ENCODE data around the gene NPB.

Gene NPB

DNA sequence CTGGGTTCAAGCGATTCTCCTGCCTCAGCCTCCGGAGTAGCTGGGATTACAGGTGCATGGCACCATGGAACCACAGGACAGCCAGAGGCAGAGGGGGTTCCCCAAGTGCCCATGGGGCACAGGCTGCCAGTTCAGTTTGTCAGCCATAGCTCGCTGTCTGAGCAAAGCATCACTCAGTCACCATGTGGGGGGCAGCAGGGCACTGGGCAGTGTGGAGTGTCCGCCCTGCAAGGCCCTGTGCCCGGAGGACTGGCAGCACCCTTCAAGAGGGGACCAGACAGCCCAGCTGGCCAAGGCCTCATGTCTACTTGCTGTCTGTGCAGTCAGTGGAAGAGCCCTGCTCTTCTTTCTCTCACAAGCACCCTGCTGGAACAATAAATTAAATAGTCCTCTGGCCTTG, 17.1 kb upstream of the NPB start:
- H3K27me3 ChIP-seq, result no peaks in the 10 kb centered on the region
- peaks cover 32 to 91% (median 60%) of the 10 kb centered on the region in 3 donors for H3K36me3 ChIP-seq
- intact Hi-C loops (cut with DNase I; ENCODE audit: low total_unique reads), result no loop called here
- H3K27ac ChIP-seq, result peak overlapping the region; percentile 40 to 44
- no peaks in the 10 kb centered on the region for H3K9me3 ChIP-seq
- TF ChIP-seq, protein P1, sequence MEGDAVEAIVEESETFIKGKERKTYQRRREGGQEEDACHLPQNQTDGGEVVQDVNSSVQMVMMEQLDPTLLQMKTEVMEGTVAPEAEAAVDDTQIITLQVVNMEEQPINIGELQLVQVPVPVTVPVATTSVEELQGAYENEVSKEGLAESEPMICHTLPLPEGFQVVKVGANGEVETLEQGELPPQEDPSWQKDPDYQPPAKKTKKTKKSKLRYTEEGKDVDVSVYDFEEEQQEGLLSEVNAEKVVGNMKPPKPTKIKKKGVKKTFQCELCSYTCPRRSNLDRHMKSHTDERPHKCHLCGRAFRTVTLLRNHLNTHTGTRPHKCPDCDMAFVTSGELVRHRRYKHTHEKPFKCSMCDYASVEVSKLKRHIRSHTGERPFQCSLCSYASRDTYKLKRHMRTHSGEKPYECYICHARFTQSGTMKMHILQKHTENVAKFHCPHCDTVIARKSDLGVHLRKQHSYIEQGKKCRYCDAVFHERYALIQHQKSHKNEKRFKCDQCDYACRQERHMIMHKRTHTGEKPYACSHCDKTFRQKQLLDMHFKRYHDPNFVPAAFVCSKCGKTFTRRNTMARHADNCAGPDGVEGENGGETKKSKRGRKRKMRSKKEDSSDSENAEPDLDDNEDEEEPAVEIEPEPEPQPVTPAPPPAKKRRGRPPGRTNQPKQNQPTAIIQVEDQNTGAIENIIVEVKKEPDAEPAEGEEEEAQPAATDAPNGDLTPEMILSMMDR (IDR thresholded peaks at IDR 0.05), result no peak
- DNase-seq, result no peak
- no peak overlapping the region for H3K4me3 ChIP-seq
- peaks cover 0 to 26% (median 14%) of the 10 kb centered on the region in 4 donors for H3K4me1 ChIP-seq

DNA sequence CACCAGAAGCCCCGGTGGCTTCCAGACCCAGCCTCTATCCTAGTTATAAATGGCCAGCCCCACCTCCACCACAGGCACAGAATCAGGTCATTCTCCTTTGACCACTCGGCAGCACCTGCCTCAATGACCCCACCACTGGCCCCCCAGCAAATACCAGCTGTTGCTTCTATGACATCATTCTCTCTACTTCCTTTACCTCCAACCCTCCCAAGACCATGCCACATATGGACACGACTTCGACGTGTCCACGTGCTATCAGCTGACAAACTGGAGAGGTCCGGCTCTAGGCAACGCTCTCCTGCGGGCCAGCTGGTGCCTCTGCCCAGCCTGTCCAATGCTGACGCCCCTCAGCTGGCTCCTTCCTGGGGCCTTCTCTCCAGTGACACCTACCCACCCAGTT, 16.6 kb upstream of the NPB start:
- Histone ChIP-seq H3K4me1 (peaks cover 0 to 30% (median 19%) of the 10 kb centered on the region in 4 donors), H3K4me3 (no peak overlapping the region), H3K36me3 (peaks cover 32 to 90% (median 57%) of the 10 kb centered on the region in 3 donors), H3K9me3 (no peaks in the 10 kb centered on the region), H3K27ac (no peak overlapping the region), H3K27me3 (no peaks in the 10 kb centered on the region)
- no peak for DNase-seq
- intact Hi-C loops (cut with DNase I; ENCODE audit: low total_unique reads), result no loop called here
- TF ChIP-seq, protein P1 (IDR thresholded peaks at IDR 0.05), result no peak

DNA sequence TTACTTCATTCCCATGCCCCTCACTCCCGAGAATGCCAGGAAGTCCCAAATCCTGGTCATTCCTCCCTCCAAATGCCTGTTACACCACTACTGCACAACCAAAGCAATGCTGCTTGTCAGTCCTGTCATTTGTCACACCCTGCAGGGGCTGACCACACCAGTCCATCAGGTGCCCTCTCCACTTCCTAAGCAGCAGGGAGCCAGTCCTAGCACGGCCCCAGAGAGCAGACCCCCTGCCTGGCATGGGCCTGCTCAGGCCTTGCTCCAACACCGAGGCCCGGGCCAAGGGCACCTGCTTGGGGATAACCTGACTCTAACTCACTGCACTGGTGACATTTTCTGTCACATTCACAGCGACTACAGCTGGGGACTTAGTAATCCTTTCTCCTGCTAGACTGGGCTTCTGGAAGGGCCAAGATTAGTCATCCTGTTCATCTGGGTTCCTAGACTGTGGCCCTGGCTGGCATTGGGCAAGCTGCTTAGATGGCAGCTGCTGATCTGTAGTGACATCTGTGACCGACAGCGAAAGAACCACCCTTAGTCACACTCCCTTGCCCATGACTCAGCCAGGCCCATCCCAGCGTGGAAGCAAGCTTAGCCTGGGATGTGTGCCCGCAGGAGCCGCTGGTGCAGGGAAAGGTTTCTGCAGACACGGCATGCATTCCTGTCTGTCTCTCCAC, 16.0 kb upstream of the NPB start:
- DNase-seq, result peak in 1 of 2 donors; percentile 62
- Histone ChIP-seq H3K36me3 (peaks cover 32 to 87% (median 53%) of the 10 kb centered on the region in 3 donors), H3K27me3 (no peaks in the 10 kb centered on the region), H3K9me3 (no peaks in the 10 kb centered on the region), H3K4me3 (no peak overlapping the region), H3K27ac (no peak overlapping the region), H3K4me1 (peaks cover 0 to 34% (median 22%) of the 10 kb centered on the region in 4 donors)
- intact Hi-C loops (cut with DNase I; ENCODE audit: low total_unique reads), result no loop called here
- TF ChIP-seq, protein P1 (IDR thresholded peaks at IDR 0.05), result no peak

DNA sequence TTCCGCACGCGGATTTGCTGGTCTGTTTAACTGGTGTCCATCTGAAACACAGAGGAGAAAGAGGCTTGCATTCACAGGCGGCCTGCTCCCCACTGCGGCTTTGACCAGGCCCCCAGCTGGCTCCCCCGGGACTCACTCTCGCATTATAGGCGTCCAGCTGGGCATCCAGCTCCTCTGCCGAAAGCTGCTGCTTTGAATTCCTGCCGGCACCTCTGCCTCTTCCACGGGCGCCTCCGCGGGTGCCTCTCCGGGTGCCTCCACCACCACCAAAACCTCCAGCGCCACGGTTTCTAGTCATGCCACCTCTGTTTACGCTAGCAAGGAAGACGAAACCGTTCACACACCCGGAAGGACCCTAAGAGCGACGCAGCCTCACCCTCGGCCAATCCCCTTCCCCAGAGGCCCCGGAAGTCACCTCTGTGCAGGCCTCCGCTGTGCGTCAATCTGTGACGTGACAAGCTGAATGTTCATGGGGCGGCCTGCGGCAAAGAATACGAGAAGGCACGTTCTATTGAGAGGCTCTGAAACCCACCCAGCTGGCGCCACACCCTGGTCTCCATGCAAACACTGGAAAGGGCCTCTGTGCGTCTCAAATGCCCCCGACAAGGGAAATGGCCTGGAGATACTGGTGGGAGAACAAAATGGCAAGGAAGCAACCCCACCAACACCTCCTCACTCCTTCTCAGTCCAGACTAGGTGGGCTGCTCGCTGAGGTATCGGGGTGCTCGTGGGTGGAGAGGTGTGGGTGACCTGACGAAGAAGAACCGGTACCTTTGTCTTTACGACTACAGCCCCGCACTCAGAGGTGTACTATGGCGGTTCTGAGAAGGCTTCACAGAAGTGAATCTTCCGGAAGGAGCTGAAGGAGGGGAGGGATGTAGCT, 13.7 kb upstream of the NPB start:
- H3K4me1 ChIP-seq, result peaks cover 0 to 46% (median 34%) of the 10 kb centered on the region in 4 donors
- no peak overlapping the region for H3K27ac ChIP-seq
- intact Hi-C loops (cut with DNase I; ENCODE audit: low total_unique reads), result no loop called here
- DNase-seq, result no peak
- H3K9me3 ChIP-seq, result no peaks in the 10 kb centered on the region
- peaks cover 32 to 70% (median 53%) of the 10 kb centered on the region in 3 donors for H3K36me3 ChIP-seq
- no peaks in the 10 kb centered on the region for H3K27me3 ChIP-seq
- TF ChIP-seq, protein P1 (IDR thresholded peaks at IDR 0.05), result no peak
- no peak overlapping the region for H3K4me3 ChIP-seq

DNA sequence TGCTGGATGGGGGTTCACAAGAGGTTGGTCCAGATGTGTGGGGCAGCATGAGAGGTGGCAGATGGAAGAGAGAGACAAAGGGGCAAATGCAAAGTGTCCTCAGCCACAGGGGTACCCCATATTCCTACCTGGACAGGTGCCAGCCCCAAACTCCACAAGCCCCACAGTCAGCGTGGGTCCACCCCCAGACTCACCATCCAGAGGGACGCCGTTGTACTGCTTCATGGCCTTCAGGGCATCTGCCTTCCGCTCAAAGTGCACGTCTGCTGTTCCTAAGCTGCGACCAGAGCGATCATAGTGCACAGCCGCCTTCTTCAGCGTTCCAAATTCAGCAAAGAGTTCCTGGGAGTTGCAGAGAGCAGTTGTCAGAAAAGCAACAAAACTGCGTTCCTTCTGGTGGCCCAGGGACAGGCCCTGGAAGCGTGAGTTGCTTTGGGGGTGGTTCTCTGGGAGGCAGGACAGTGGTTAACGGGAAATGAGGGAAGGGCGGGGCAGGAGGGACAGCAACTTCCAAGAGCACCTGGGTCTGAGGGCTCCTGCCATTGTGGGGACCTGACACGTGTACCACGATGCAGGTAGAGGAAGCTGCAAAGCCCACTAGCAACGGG, 12.9 kb upstream of the NPB start:
- DNase-seq, result peak in 1 of 2 donors; percentile 64
- Histone ChIP-seq H3K27ac (no peak overlapping the region), H3K4me1 (peaks cover 0 to 46% (median 34%) of the 10 kb centered on the region in 4 donors), H3K36me3 (peaks cover 32 to 66% (median 53%) of the 10 kb centered on the region in 3 donors), H3K4me3 (no peak overlapping the region), H3K27me3 (no peaks in the 10 kb centered on the region), H3K9me3 (no peaks in the 10 kb centered on the region)
- intact Hi-C loops (cut with DNase I; ENCODE audit: low total_unique reads), result no loop called here
- TF ChIP-seq, protein P1 (IDR thresholded peaks at IDR 0.05), result no peak
